HG03521 (cell line): ENCODE measurements around the gene TMEM250.

Source experiments
- ATAC-seq: cut with Tn5 transposase; IDR thresholded peaks from one replicate; pipeline ENCODE4 v1.9.1; 2021; ENCODE audit warnings: mild to moderate bottlenecking, moderate library complexity; ENCODE audit not compliant: unreplicated experiment

The TMEM250 gene

DNA sequence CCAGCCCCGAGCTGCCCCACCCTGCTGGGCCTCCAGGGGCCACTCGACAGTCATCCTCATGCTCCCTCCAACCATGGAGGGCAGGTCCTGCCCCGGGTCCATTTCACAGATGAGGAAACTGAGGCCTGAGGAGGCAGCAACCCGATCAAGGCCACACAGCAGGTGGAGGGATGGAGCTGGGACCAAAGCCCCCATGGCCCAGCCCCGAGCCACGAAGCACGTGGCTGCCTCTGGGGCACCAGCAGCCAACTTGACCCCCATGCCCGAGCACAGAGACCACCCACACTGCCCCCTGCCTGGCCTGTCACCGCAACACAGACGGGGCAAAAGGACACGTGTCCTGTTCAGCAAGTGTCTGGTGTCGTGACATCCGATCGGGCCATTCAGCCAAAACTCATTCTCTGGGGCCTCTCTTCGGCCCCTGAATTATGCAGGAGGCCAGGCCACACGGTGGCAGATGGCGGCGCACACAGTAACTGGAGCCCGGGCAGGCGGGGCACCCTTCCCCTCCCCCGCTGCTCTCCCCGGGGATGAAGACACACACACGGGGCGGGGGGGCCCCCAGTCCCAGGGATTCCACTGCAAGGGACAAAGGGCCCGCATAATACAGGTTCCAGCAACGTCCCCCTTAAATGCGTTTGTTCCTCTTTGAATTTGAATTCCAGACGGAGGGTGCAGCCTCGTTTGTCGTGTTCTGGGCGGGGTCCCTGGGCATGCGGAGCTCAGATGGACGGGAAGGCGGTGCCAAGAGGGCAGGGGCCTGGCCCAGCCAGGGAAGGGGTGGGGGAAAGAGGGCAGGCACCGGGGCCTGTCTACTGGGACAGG lies 29.4 kb upstream of the TMEM250 start:
- no peak for ATAC-seq

GRCh38 chr9:136147038-136147889 lies 28.6 kb upstream of the TMEM250 start:
- ATAC-seq: no peak

DNA sequence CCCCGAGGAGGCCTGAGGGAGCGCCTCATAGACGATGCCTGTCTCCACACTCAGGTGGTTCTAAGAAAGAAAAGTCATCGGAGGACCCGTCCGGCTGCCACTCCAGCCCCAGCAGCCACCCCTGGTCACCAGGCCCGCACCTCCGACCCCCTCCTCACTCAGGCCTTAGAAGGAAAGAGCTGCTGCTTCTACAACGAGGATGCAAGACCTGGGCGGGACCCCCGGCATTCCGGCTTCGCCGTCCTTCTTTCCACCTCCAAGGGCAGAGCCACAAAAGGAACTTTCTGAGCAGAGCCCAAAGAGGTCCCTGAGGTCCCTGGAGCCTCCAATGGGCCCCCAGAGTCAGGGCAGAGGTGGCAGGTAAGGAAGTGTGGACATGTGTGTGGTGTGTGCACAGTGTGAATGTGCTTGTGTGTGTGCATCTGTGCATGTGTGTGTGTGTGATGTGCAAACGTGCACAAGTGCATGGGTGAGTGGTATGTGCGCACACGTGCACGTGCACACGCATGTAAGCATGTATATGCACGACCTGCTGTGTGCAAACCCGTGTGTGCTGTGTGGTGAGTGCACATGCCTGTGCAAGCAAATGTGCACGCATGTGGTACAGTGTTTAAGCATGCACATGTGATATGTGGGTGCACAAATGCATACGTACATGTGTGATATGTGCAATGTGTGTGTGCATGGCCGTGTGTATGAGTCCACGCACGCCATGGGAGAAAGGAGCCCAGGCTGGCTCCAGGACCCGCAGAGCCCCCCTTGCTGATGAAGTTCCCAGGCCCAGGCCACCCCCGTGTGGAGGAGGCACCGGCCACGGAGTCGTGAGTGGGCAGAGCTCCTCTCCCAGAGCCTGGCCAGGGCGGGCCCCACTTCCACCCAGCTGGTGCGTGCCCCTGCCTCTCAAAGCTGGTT lies 27.7 kb upstream of the TMEM250 start:
- ATAC-seq: no peak

DNA sequence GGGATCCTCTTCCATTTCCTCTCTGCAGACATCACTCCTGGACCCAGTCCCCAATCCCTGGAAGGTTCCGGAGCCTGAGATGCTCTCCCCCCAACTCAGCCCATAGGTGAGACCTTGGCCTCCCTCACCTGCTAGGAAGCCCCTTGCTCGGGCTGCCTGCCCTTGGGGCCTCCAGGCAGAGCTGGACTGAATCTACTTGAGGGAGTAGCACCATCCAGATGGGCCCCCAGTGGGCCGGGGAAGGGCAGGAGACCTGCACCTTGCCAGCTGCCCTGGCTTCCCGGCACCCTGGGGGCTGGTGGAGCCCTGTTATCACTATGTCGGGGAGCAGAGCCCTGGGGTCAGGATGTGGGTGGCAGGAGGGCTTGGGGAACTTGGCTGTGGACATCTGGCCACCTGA lies 26.9 kb upstream of the TMEM250 start:
- no peak for ATAC-seq

DNA sequence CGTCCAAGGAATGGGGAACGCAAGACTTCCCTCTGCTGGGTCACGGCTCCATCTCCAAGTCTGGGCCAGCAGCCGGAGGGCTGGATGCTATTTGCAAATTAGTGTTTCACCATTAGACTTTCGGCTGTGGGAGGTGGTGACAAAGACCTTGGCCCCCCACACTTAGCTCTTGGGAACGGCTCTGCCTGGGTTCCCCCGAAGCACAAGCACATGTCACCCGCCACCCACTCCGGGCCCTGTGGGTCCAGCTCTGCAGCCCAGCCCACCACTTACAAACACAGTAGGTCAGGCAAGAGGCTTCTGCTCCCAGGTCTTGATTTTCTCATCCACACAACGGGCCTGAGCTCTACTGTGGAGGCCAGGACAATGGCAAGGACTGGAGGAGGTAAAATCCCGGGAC lies 25.8 kb upstream of the TMEM250 start:
- ATAC-seq: no peak

DNA sequence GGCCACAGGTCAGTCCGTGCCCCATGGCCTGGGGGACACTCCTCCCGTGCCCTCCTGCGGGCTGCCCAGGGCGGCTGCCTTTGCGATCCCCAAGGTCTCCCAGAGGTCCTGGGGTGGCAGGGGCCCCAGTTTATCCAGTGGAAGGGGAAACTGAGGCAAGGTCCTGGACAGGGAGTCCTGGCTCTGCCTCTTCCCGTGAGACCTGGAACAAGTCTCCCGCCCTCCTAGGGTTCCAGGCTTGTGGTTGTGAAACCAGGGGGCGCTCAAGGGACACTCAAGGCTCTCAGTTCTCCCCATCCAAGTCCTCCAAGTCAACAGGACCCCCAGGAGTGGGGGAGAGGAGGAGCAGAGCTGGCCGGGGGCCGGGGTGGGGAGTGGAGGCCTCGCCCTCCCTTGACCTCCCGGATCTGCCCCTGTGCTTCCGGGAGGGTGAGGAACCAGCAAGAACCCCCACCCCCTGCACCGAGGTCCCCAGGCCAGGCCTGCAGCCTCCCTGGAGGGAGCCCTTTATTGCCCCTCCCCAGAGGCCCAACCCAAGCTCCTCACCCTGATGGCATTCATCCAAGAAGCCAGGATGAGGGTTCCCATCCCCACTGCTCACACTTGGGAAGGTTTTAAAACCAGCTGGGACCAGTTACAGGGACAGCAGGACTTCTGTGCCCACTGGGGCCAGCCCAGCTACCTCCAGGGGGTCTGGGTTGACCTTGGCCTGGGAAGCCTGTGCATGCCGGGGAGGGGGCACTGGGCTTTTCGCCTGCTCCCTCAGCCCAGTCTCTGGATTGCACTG lies 24.7 kb upstream of the TMEM250 start:
- no peak for ATAC-seq

DNA sequence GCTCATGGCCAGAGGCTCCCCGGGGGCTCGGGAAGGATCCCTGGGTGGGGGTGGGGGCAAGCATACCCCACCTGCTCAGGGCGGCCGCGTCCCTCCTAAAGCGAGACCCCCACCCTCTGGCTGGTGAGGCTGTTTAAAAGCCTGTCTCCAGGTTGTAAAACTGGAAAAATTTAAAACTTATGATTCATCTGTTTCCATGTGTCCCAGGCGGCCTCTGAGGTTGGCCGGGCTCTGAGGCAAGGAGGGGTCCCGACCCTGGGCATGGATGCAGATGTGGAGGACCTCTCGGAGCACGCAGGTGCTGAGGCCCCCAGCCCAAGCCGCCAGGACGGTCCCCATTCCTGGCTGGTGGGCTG lies 24.2 kb upstream of the TMEM250 start:
- ATAC-seq: no peak

GRCh38 chr9:136142414-136142796 lies 23.7 kb upstream of the TMEM250 start:
- ATAC-seq: no peak

DNA sequence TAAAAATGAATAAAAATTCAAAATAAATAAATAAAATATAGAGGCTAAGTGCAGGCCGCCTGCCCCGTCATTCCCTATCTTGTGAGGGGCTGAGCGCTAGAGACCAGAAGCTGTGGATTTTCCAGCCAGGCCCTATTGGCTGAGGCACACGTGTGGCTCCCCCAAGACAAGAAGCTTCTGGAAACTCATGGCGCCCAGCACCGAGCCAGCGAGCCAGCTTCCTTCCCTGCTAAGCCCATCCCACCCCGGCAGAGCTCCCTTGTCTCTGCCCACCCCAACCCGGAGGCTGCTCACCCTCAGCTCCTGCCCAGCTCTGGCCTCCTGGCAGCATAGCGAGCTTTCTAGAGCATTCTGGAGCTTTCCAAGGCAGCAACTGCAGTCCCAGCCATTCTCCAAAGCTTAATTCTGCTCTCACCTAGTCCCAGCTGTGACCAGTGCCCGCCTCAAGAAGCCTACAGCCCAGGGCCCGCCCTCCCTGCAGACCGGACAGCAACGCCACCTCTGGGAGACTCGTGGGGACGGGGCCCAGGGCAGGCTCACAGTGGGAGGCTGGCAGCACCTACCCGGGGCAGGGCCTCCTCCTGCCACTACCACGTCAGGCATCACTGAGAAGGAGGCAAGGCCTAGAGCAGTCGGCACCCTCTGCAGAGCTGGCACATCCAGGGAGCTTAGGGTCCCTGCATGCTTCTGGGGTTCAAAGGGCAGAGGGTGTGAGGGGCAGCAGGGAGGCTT lies 23.2 kb upstream of the TMEM250 start:
- ATAC-seq: no peak

DNA sequence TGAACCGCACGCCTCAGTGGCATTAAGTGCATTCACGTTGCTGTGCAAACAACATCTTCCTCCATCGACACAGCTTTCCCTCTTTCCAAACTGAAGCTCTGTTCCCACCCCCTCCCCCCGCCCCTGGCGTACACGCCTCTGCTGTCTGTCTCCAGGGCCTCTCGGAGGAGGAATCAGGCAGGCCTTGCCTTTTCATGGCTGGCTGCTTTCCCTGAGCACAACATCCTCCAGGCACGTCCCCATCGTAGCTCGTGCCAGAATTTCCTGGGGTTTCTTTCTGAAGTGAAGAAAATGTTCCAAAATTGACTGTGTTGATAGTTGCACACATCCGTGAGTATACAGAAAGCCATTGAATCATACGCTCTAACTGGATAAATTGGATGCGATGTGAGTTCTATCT lies 22.3 kb upstream of the TMEM250 start:
- no peak for ATAC-seq

DNA sequence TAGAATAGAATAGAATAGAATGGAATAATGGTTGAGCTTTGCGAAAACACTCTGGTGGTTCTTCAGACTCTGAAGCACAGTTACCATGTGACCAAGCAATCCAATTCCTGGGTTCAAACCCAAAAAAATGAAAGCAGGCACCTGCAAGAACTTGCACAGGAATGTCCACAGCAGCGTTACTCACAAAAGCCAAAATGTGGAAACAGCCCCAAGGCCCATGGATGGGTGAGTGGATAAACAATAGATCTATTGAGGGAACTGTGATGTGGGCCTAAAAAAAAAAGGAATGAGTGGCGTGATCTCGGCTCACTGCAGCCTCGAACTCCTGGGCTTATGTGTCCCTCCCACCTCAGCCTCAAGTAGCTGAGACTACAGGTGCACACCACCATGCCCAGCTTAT lies 21.4 kb upstream of the TMEM250 start:
- ATAC-seq: no peak

DNA sequence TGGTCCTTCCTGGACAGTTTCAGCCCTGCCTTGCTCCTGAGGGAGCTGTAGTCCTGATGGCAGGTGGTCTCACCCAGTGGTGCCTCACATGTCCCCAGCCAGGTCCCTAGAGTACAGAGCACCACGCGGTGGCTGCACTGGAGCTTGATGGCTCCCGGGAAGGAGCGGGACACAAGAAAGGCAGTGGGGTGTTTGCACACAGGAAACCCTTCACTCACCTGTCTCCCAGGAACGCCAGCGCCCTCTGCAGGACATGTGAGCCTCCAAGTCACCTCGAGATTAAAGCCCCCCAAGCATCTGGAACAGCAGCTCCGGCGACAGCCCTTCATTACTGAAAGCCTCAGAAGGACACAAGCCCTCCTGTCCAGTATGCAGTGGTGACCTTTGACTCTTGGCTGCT lies 19.9 kb upstream of the TMEM250 start:
- ATAC-seq: no peak

DNA sequence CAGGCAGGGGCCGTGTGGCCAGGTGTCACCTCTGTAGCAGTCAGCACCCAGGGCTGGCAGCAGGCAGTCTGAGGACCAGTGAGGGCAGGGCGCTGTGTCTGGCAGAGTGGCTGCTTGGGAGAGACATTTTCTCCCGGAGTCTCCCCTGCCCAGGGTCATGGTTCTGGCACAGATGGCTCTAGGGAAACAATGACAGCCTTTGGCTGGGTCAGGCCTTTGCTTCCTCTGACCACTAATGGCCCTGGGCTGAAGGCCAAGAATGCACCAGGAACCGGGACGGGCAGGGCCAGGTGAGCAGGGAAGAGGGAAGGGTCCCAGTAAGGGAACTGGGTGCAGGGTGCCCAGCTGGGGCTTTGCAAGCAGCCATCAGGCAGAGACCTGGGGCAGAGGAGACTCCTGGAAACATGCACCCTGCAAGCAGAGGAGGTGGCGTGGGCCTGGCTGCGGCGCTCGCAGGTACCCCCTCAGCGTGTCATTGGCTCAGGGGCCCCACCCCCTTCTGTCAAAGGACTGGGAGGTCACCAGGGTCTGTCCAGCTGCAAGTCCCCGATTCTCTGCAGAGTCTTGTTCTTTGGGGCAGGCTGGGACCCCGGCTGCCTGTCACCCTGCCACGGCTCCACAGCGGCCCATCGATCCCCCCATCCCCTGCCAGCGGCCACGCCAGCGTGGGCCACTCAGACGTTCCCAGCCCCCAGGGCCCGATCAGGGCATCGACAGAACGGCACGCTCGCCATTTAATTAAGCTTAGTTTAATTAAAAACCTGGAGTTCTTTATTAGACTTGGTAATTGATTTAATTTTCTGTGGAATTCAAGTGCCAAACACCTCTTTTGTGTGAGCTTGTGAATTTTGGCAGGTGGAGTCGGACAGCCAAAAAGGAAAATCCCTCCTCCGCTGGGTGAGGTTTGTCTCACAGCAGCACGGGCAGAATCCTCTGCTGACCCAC lies 18.9 kb upstream of the TMEM250 start:
- no peak for ATAC-seq

DNA sequence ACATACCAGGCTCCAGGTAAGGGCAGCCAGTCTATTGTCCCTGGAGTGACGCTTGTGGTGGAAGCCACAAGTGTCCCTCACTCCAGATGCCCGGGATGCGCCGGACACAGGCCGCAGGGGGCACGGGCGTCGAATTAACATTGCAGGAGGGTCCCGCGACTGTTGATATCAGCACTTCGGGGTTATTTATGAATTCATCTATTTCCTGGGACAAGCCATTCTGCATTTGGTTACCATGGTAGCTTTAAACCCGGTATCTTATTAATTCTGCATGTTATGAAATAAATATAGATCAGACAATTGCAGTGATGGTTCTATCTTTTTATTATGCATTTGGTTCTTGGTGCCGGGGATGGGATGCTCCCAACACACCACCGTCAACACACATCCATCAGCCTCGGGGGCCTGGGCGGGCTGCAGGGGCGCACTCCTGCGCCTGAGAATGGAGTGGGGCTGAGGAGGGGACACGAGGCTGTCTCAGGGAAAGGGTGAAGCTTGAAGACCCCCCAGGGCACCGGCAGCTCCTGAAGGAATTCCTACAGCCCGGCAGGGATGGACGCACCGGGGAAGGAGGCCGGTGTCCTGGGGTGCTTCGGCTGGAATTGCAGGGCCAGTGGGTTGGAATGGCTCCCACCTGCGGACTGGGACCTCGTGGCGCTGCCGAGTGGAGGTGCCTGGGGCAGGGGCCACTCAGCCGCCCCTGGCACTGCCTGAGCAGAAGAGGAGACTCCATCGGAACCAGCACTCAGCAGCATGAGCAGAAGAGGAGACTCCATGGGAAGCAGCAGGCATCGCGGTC lies 17.7 kb upstream of the TMEM250 start:
- ATAC-seq: no peak

DNA sequence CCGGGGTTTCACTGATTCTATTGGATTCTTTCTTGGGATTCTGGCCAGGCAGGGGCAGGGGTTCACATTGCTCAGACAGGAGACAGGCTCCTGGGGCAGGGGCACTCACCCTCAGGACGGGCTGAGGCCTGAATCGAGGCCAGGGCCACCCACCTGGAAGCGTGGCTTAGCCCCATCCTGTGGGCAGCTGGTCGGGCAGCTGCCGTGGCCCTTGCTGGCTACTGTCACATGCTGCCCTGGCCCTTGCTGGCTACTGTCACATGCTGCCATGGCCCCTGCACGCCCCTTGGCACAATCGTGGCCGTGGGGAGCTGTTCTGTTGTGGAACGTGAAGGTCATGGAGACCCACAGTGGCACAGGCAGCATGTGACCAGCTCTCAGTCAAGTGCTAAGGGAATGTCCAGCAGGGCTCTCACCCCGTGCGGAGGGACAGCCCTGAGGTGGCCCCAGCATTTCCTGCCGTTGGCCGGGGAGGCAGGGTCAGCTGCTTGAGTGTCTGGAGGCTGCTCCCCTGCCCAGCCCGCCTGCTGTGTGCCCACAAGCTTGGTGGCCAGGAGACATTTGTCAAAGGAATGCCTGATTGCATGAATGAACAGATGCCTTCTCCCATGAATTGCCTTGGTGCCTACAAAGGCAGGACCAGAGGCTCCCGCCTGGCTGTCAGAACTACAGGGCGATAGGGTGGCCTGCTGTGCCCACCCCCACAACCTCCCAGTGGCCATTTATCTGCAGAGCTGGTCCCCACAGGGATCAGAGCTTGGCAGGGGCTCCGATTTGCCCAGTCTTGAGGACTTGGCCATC lies 16.9 kb upstream of the TMEM250 start:
- ATAC-seq: no peak

DNA sequence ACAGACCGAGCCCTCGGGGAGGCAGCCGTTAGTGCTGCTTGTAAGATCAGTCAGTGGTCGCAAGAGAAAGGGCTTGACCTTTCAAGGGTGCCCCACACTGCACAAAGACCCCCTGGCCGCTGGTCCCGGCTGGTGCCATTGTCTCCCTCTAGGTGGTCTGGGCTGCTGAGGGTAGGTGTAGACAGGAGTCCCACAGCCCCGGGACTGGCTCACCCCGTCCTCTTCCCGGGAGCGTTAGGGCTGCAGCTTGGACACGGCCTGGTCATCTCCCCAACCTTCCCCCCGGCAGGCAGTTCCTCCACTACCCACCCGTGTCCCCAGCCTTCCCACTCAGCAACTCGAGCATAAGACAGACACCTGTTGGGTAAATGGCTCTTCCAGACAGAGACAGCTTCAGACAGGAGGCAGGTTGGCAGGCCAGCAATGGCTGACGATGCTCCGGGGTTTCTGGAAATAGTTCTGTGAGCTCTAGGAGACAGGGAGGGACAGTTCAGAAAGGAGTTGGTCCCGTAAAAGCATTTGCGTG lies 15.3 kb upstream of the TMEM250 start:
- no peak for ATAC-seq
